Gastroesophageal sphincter (tissue), 3 donors: Measurements from ENCODE around the gene APRT.

Source experiments
- CTCF ChIP-seq, 4 experiments: fragments of 200-600 bp in 2 of 4; fragments of 450-650 bp in 2 of 4; sonication (generic) in 1 of 4; IDR thresholded peaks; one replicate each; pipeline ENCODE4 v1.5.1; 2017 to 2019; ENCODE audit warnings: antibody characterized with exemption in 4 of 4, mild to moderate bottlenecking in 2 of 4, moderate library complexity in 2 of 4
- EP300 ChIP-seq: sonication (generic); formaldehyde crosslinking; IDR thresholded peaks from one replicate; pipeline ENCODE4 v1.6.1; 2017; ENCODE audit warnings: antibody characterized with exemption, mild to moderate bottlenecking
- POLR2A ChIP-seq, 2 donors: fragments of 450-650 bp; IDR thresholded peaks; one replicate each; pipeline ENCODE4 v1.6.1; 2017; ENCODE audit warnings: antibody characterized with exemption in 2 of 2, mild to moderate bottlenecking in 2 of 2, moderate library complexity in 1 of 2
- POLR2AphosphoS5 ChIP-seq: sonication (generic); formaldehyde crosslinking; IDR thresholded peaks from one replicate; pipeline ENCODE4 v1.6.1; 2017; ENCODE audit warnings: antibody characterized with exemption

DNA sequence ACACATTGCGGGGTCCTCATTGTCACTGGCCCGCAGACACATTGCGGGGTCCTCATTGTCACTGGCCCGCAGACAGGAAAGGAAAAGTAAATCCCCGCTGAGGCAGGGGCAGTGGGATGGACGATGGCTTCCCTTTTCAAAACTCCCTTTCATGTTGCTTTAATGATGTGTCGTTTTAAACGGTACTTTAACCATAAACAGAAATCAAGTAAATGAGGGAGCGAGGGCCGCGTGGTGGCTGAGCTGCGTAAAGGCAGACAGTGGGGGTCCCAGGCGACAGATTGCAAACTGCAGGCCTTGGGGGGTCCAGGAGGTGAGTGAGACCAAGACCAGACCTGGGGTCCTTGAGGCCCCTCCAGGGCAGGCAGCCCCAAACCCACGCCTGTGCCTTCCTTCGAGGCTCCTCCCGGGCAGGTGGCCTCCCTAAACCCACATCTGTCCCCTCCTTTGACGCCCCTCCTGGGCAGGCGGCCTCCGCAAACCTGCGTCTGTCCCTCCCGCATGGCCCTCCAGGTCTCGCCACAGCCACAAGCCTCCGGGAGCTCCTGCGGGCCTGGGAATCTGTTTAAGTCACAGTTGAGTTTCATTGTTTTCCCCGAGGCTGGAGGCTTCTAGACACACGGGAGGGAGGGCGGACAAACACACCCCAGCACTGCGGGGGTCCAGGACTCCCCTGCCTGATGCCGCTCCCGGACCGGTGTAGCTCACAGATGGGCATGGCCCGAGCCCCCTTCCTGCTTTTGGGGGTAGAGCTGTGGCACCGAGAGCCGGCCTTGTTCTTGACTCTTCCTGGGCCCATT is 34.1 kb downstream of the APRT start:
- TF ChIP-seq POLR2A (IDR thresholded peaks at IDR 0.05) (no peak), CTCF (IDR thresholded peaks at IDR 0.05) (no peak), EP300 (no peak), POLR2AphosphoS5 (no peak)
